Activated CD8-positive, alpha-beta memory T cell treated with anti-CD3 and anti-CD28 coated beads for 4 hours (primary cell): ENCODE results near the gene PPP2R5D.
"Not testable (repeated sequence)": the region's sequence is repeated elsewhere in the genome, so short reads cannot be mapped to it uniquely, and the experiment has no call there.

ENCODE experiments used
- DNase-seq, 2 donors: peaks; one replicate each; pipeline ENCODE4 v3.0.0-alpha.2; 2020; ENCODE audit warnings: low read depth in 2 of 2

Gene PPP2R5D

GRCh38 chr6:42984001-42984923, at the start of gene PPP2R5D:
TSS of gene PPP2R5D (plus strand) at chr6:42984570. CDS start at chr6:42984678, 108 bp downstream.
- peak; percentile 91 to 95 for DNase-seq

- DNase-seq: no peak
Observed at GRCh38 chr6:42935322-42935721, 49.0 kb upstream of the PPP2R5D start.

GRCh38 chr6:42936398-42936797, 48.0 kb upstream of the PPP2R5D start:
- DNase-seq: no peak

- DNase-seq: no peak
Observed at GRCh38 chr6:42937548-42938427, 46.6 kb upstream of the PPP2R5D start.

- no peak for DNase-seq
Observed at GRCh38 chr6:42938428-42938796, 46.0 kb upstream of the PPP2R5D start.

GRCh38 chr6:42938987-42939809, 45.2 kb upstream of the PPP2R5D start:
- DNase-seq: no peak

- no peak for DNase-seq
Observed at GRCh38 chr6:42939810-42940167, 44.6 kb upstream of the PPP2R5D start.

- DNase-seq: no peak
Observed at GRCh38 chr6:42940493-42941045, 43.8 kb upstream of the PPP2R5D start.

GRCh38 chr6:42941356-42941755, 43.0 kb upstream of the PPP2R5D start:
- DNase-seq: not testable (repeated sequence)

GRCh38 chr6:42942444-42942843, 41.9 kb upstream of the PPP2R5D start:
- DNase-seq: no peak

GRCh38 chr6:42947950-42948349, 36.4 kb upstream of the PPP2R5D start:
- DNase-seq: no peak

- DNase-seq: no peak
Observed at GRCh38 chr6:42952389-42952788, 32.0 kb upstream of the PPP2R5D start.

- DNase-seq: not testable (repeated sequence)
Observed at GRCh38 chr6:42954405-42954804, 30.0 kb upstream of the PPP2R5D start.

GRCh38 chr6:42958125-42958524, 26.2 kb upstream of the PPP2R5D start:
- DNase-seq: no peak

- DNase-seq: no peak
Observed at GRCh38 chr6:42959917-42960242, 24.5 kb upstream of the PPP2R5D start.

GRCh38 chr6:42960243-42961019, 23.9 kb upstream of the PPP2R5D start, which contains the start of gene GNMT:
TSS of gene GNMT (plus strand) at chr6:42960754. CDS start at chr6:42960768, 14 bp downstream.
- no peak for DNase-seq

- no peak for DNase-seq
Observed at GRCh38 chr6:42961020-42961470, 23.3 kb upstream of the PPP2R5D start.

GRCh38 chr6:42962096-42962495, 22.3 kb upstream of the PPP2R5D start:
- DNase-seq: no peak

GRCh38 chr6:42962502-42963178, 21.7 kb upstream of the PPP2R5D start:
- DNase-seq: no peak
